ENCODE results near the gene KHDC1L. TPM values are rescaled to one million over a fixed set of nuclear protein-coding genes. Genes with fewer than 3 reads are reported as not detected.

KHDC1L gene
- total RNA-seq, 1 experiment from 2014 or later, result not detected

DNA sequence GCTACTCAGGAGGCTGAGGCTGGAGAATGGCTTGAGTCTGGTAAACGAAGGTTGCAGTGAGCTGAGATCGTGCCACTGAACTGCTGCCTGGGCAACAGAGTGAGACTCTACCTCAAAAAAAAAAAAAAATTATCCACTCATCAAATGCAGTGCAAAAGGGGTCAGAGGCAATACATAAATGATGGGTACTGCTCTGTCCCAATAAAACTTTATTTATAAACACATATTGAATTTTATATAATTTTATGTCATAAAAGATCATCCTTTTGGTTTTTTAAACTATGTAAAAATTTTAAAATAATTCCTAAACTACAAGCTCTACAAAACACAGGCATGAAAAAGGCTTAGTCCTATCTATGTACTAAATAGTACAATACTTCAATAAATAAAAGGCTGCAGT is 27.4 kb upstream of the KHDC1L start:
- TF ChIP-seq CTCF (conservative IDR thresholded peaks at IDR 0.05), result no peak
- Histone ChIP-seq H3K4me2 (ENCODE audit: insufficient read depth, insufficient read length, low read length) (no peak overlapping the region), H3K23me2 (ENCODE audit: insufficient read length, low read depth, low read length, poor library complexity, severe bottlenecking) (no peaks in the 10 kb centered on the region)

More for the DNA sequence above, 27.4 kb upstream of the KHDC1L start:
- no peak overlapping the region for H2AFZ ChIP-seq (ENCODE audit: low read length)
- no peak overlapping the region for H3K18ac ChIP-seq (ENCODE audit: insufficient read length, low read depth, low read length)
- H3K9me3 ChIP-seq (ENCODE audit: control insufficient read depth, low read depth, low read length), result no peaks in the 10 kb centered on the region
- no peak overlapping the region for H3T11ph ChIP-seq (ENCODE audit: low read length)
- no peak overlapping the region for H3K14ac ChIP-seq (ENCODE audit: insufficient read depth, low read length)
- no peaks in the 10 kb centered on the region for H3K79me1 ChIP-seq (ENCODE audit: insufficient read depth, low read depth, low read length, poor library complexity, severe bottlenecking)
- no CpG with 5 or more reads among the region's 2 CpGs for WGBS (ENCODE audit: extremely low coverage, insufficient read length, low lambda C conversion rate)
- Mint-ChIP-seq H3K4me3 (no peak overlapping the region), H3K9me3 (no peaks in the 10 kb centered on the region), H3K36me3 (ENCODE audit: insufficient read depth in 1 of 3, low read depth in 3 of 3) (no peaks in the 10 kb centered on the region), H3K27ac (no peak overlapping the region), H3K4me1 (peaks cover 0 to 7% of the 10 kb centered on the region in 2 experiments; a peak in 1 of 4 replicates), H3K27me3 (ENCODE audit: low read depth) (no peaks in the 10 kb centered on the region)
- H4K91ac ChIP-seq (ENCODE audit: insufficient read length, low read depth, low read length), result no peak overlapping the region
- H4K8ac ChIP-seq (replicated peaks; ENCODE audit: insufficient read length, low read depth, low read length), result no peak overlapping the region
- H3K4ac ChIP-seq (ENCODE audit: low read depth, low read length), result no peak overlapping the region
- no peak overlapping the region for H2BK15ac ChIP-seq (ENCODE audit: low read depth, low read length)
- H3K23ac ChIP-seq (ENCODE audit: insufficient read length, low read depth, low read length), result no peak overlapping the region
- H3K27ac ChIP-seq (ENCODE audit: insufficient read length, low read depth, low read length), result no peak overlapping the region
- no peak overlapping the region for H2BK120ac ChIP-seq (ENCODE audit: low read depth, low read length, poor library complexity, severe bottlenecking)
- no peak for DNase-seq
- no peaks in the 10 kb centered on the region for H3K4me1 ChIP-seq (ENCODE audit: insufficient read depth, low read length)
- H2BK20ac ChIP-seq (ENCODE audit: low read depth, low read length, poor library complexity, severe bottlenecking), result no peak overlapping the region
- H4K20me1 ChIP-seq (ENCODE audit: control insufficient read depth, insufficient read depth, insufficient read length), result no peaks in the 10 kb centered on the region
- no peak overlapping the region for H3K56ac ChIP-seq (ENCODE audit: insufficient read length, low read depth, low read length)
- no peak overlapping the region for H2BK5ac ChIP-seq (ENCODE audit: insufficient read length, low read length)
- H2BK12ac ChIP-seq (ENCODE audit: insufficient read length, low read depth, low read length), result no peak overlapping the region
- no peaks in the 10 kb centered on the region for H3K79me2 ChIP-seq (ENCODE audit: insufficient read depth, low read length)
- no peaks in the 10 kb centered on the region for H3K27me3 ChIP-seq (ENCODE audit: insufficient read depth, low read length)
- H4K5ac ChIP-seq (ENCODE audit: insufficient read length, low read depth, low read length), result no peak overlapping the region
- H2AK5ac ChIP-seq (ENCODE audit: insufficient read length, low read length), result no peak overlapping the region
- H3K9ac ChIP-seq (ENCODE audit: extremely low read depth, insufficient read length, low read length), result no peak overlapping the region

Data from H9 (cell line).